Lower leg skin (tissue), 3 donors: ENCODE results near the gene KRT2.

Experiments used
- POLR2A ChIP-seq, 2 donors: fragments of 450-650 bp; IDR thresholded peaks; one replicate each; pipeline ENCODE4 v1.6.1; 2016 to 2017; ENCODE audit warnings: antibody characterized with exemption in 2 of 2, mild to moderate bottlenecking in 1 of 2, moderate library complexity in 1 of 2
- TF ChIP-seq, protein P1 (sequence below), 3 donors: fragments of 450-650 bp; IDR thresholded peaks; one replicate each; pipeline ENCODE4 v1.5.1; 2016; ENCODE audit warnings: antibody characterized with exemption in 3 of 3, mild to moderate bottlenecking in 3 of 3, moderate library complexity in 2 of 3

DNA sequence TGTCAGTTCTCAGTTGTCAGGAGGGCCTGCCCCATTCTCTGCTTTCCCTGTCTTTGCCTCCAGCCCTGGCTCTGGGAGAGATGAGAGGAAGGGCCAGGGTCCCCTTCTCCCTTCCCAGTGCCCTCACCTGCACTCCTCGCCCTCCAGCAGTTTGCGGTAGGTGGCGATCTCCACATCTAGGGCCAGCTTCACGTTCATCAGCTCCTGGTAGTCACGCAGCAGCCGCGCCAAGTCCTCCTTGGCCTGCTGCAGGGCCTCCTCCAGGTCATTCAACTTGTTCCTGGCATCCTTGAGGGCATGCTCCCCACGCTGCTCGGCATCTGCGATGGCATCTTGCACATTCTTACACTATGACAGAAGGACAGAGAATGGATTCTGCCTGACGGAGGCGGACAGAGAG is 5.4 kb downstream of the KRT2 start:
- TF ChIP-seq POLR2A (IDR thresholded peaks at IDR 0.05): no peak
- TF ChIP-seq, protein P1, sequence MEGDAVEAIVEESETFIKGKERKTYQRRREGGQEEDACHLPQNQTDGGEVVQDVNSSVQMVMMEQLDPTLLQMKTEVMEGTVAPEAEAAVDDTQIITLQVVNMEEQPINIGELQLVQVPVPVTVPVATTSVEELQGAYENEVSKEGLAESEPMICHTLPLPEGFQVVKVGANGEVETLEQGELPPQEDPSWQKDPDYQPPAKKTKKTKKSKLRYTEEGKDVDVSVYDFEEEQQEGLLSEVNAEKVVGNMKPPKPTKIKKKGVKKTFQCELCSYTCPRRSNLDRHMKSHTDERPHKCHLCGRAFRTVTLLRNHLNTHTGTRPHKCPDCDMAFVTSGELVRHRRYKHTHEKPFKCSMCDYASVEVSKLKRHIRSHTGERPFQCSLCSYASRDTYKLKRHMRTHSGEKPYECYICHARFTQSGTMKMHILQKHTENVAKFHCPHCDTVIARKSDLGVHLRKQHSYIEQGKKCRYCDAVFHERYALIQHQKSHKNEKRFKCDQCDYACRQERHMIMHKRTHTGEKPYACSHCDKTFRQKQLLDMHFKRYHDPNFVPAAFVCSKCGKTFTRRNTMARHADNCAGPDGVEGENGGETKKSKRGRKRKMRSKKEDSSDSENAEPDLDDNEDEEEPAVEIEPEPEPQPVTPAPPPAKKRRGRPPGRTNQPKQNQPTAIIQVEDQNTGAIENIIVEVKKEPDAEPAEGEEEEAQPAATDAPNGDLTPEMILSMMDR (IDR thresholded peaks at IDR 0.05): no peak
